H1 (cell line): ENCODE data around the gene CPED1. TPM values are rescaled to one million over a fixed set of nuclear protein-coding genes. Genes with fewer than 3 reads are reported as not detected.

Experiments
- CTCF ChIA-PET: fragments of 300-600 bp; sonication (Branson Sonifier 250); formaldehyde crosslinking; loops from one replicate; lab custom pipeline; 2021; ENCODE audit not compliant: partially characterized antibody; lab: Charles Lee
- POLR2A ChIA-PET: fragments of 300-600 bp; sonication (Branson Sonifier 250); formaldehyde crosslinking; loops from one replicate; lab custom pipeline; 2021; ENCODE audit warnings: inconsistent platforms; ENCODE audit not compliant: partially characterized antibody; lab: Charles Lee
- DNase-seq, 2 experiments: peaks; one replicate each; pipeline versions ENCODE4 v3.0.0 to v3.0.0-alpha.2; 2010 to 2022; ENCODE audit warnings: low spot score in 2 of 2, low read depth in 1 of 2, mixed read lengths in 1 of 2
- FAIRE-seq: peaks from 2 replicates; lab custom pipeline; 2011; peaks lifted over from hg19 to GRCh38; lab: Jason Lieb, UNC
- H2AFZ ChIP-seq: 2 replicates; pipeline ENCODE4 v1.8.1; 2012; ENCODE audit warnings: low read length, inconsistent platforms
- H2AK5ac ChIP-seq: 2 replicates; pipeline ENCODE4 v1.6.1; 2013; ENCODE audit warnings: low read depth, low read length
- H2BK120ac ChIP-seq: replicated peaks from 2 replicates; pipeline ENCODE3; 2013; ENCODE audit warnings: low read depth, low read length, inconsistent platforms
- H2BK12ac ChIP-seq: 2 replicates; pipeline ENCODE4 v1.6.1; 2013; ENCODE audit warnings: low read depth, low read length
- H2BK15ac ChIP-seq: 2 replicates; pipeline ENCODE4 v1.6.1; 2013; ENCODE audit warnings: low read length
- H2BK20ac ChIP-seq: 2 replicates; pipeline ENCODE4 v1.6.1; 2013; ENCODE audit warnings: low read length
- H2BK5ac ChIP-seq: 2 replicates; pipeline ENCODE4 v1.6.1; 2013; ENCODE audit warnings: low read depth, low read length
- H3K14ac ChIP-seq: 2 replicates; pipeline ENCODE4 v1.6.1; 2013; ENCODE audit warnings: inconsistent platforms; ENCODE audit not compliant: insufficient read length
- H3K18ac ChIP-seq: 2 replicates; pipeline ENCODE4 v1.6.1; 2013; ENCODE audit warnings: low read length; ENCODE audit errors: extremely low read depth
- H3K23ac ChIP-seq: 2 replicates; pipeline ENCODE4 v1.6.1; 2013; ENCODE audit warnings: inconsistent platforms; ENCODE audit not compliant: insufficient read length
- H3K23me2 ChIP-seq: 2 replicates; pipeline ENCODE4 v1.6.1; 2013; ENCODE audit warnings: low read depth, low read length
- H3K27ac ChIP-seq: 2 replicates; pipeline ENCODE4 v1.6.1; 2011; ENCODE audit warnings: low read depth, low read length, inconsistent platforms
- H3K27me3 ChIP-seq, 4 experiments: replicated peaks in 1 of 4; 1 replicate in 1 of 4; 2 replicates in 3 of 4; pipeline versions ENCODE4 v1.6.1 to v1.8.1; 2011 to 2013; ENCODE audit warnings: low read length in 3 of 4, mild to moderate bottlenecking in 3 of 4, inconsistent platforms in 2 of 4, mixed read lengths in 2 of 4, moderate library complexity in 1 of 4; ENCODE audit not compliant: control insufficient read depth in 3 of 4, insufficient read depth in 3 of 4; ENCODE audit errors: extremely low read depth in 1 of 4
- H3K36me3 ChIP-seq, 4 experiments: 2 replicates each; pipeline versions ENCODE4 v1.6.1 to v1.8.1; 2011 to 2013; ENCODE audit warnings: mild to moderate bottlenecking in 4 of 4, low read length in 3 of 4, moderate library complexity in 2 of 4, control low read depth in 1 of 4, inconsistent platforms in 1 of 4; ENCODE audit not compliant: insufficient read depth in 4 of 4, control insufficient read depth in 2 of 4
- H3K4ac ChIP-seq: replicated peaks from 2 replicates; pipeline ENCODE3; 2013; ENCODE audit warnings: low read length, low read depth, mixed read lengths, inconsistent platforms; ENCODE audit not compliant: insufficient read length
- H3K4me1 ChIP-seq, 4 experiments: replicated peaks in 1 of 4; 1 replicate in 1 of 4; 2 replicates in 3 of 4; pipeline versions ENCODE4 v1.6.1 to v1.8.1; 2011 to 2013; ENCODE audit warnings: low read length in 3 of 4, inconsistent platforms in 2 of 4, mixed read lengths in 1 of 4; ENCODE audit not compliant: insufficient read depth in 4 of 4, control insufficient read depth in 3 of 4
- H3K4me2 ChIP-seq, 2 experiments: 2 replicates each; pipeline versions ENCODE4 v1.6.1 to v1.8.1; 2011 to 2013; ENCODE audit warnings: low read depth in 2 of 2, low read length in 2 of 2, control low read depth in 1 of 2, inconsistent platforms in 1 of 2, mild to moderate bottlenecking in 1 of 2; ENCODE audit not compliant: insufficient read depth in 1 of 2
- H3K4me3 ChIP-seq, 4 experiments: fragments of 200-600, 300-600 bp in 1 of 4; sonication (generic), shearing (Covaris generic), sonication (Bioruptor Twin) in 1 of 4; 2 replicates each; pipeline versions ENCODE4 v1.5.1 to v1.8.1; 2011 to 2016; ENCODE audit warnings: low read length in 4 of 4, low read depth in 3 of 4, control low read depth in 2 of 4, inconsistent platforms in 2 of 4, mild to moderate bottlenecking in 2 of 4, mixed read lengths in 1 of 4, moderate library complexity in 1 of 4; ENCODE audit not compliant: insufficient read depth in 2 of 4; ENCODE audit errors: extremely low read depth in 1 of 4
- H3K56ac ChIP-seq: replicated peaks from 2 replicates; pipeline ENCODE3; 2013; ENCODE audit warnings: low read depth, mild to moderate bottlenecking, mixed read lengths, low read length, inconsistent platforms; ENCODE audit not compliant: insufficient read length
- H3K79me1 ChIP-seq: 2 replicates; pipeline ENCODE4 v1.6.1; 2013; ENCODE audit warnings: low read depth, low read length, control low read depth
- H3K79me2 ChIP-seq, 2 experiments: 2 replicates each; pipeline versions ENCODE4 v1.6.1 to v1.8.1; 2012 to 2013; ENCODE audit warnings: low read length in 2 of 2, mild to moderate bottlenecking in 2 of 2, inconsistent platforms in 1 of 2; ENCODE audit not compliant: insufficient read depth in 2 of 2, control insufficient read depth in 1 of 2
- H3K9ac ChIP-seq, 4 experiments: replicated peaks in 1 of 4; 1 replicate in 1 of 4; 2 replicates in 3 of 4; pipeline versions ENCODE4 v1.6.1 to v1.8.1; 2011 to 2013; ENCODE audit warnings: low read depth in 3 of 4, low read length in 3 of 4, control low read depth in 2 of 4, mild to moderate bottlenecking in 2 of 4, moderate library complexity in 2 of 4, inconsistent platforms in 1 of 4; ENCODE audit errors: extremely low read depth in 1 of 4
- H3K9me3 ChIP-seq, 2 experiments: 2 replicates each; pipeline versions ENCODE4 v1.6.1 to v1.8.1; 2012 to 2013; ENCODE audit warnings: mild to moderate bottlenecking in 2 of 2, moderate library complexity in 2 of 2, control low read depth in 1 of 2, inconsistent platforms in 1 of 2, low read depth in 1 of 2, low read length in 1 of 2, mixed read lengths in 1 of 2; ENCODE audit not compliant: insufficient read depth in 2 of 2
- H4K20me1 ChIP-seq, 2 experiments: replicated peaks in 1 of 2; 2 replicates each; pipeline versions ENCODE3 to v1.8.1; 2011 to 2013; ENCODE audit warnings: inconsistent platforms in 2 of 2, low read length in 2 of 2, mild to moderate bottlenecking in 1 of 2; ENCODE audit not compliant: insufficient read depth in 2 of 2, control insufficient read depth in 1 of 2
- H4K5ac ChIP-seq: 2 replicates; pipeline ENCODE4 v1.6.1; 2013; ENCODE audit warnings: low read length, low read depth, mixed read lengths, inconsistent platforms; ENCODE audit not compliant: insufficient read length
- H4K8ac ChIP-seq: 2 replicates; pipeline ENCODE4 v1.8.0; 2013; ENCODE audit warnings: mild to moderate bottlenecking, moderate library complexity, low read length, inconsistent platforms; ENCODE audit not compliant: insufficient read depth; ENCODE audit errors: extremely low read depth
- H4K91ac ChIP-seq: replicated peaks from 2 replicates; pipeline ENCODE3; 2013; ENCODE audit warnings: low read length, mixed read lengths, inconsistent platforms; ENCODE audit not compliant: insufficient read length
- ASH2L ChIP-seq: fragments of 200-600, 300-600 bp; sonication (generic); IDR thresholded peaks from one replicate; pipeline ENCODE4 v1.7.1; 2017; ENCODE audit warnings: low read length
- ATF2 ChIP-seq: IDR thresholded peaks from 2 replicates; pipeline ENCODE4 v1.6.1; 2012; ENCODE audit warnings: low read length, inconsistent platforms
- ATF3 ChIP-seq: IDR thresholded peaks from 2 replicates; pipeline ENCODE4 v1.6.1; 2011; ENCODE audit warnings: low read depth, mild to moderate bottlenecking, low read length; ENCODE audit not compliant: insufficient read depth
- CTBP2 ChIP-seq: IDR thresholded peaks from 2 replicates; pipeline ENCODE4 v1.7.0; 2011; ENCODE audit warnings: borderline replicate concordance, mild to moderate bottlenecking, moderate library complexity, mixed read lengths, low read length; ENCODE audit not compliant: insufficient read depth, insufficient read length
- GTF2F1 ChIP-seq: IDR thresholded peaks from 2 replicates; pipeline ENCODE4 v1.6.1; 2012; ENCODE audit warnings: low read depth, low read length, improper control_type of control experiment, borderline replicate concordance
- PHF8 ChIP-seq: fragments of 200-600 bp; sonication (generic); conservative IDR thresholded peaks from 2 replicates; pipeline ENCODE4 v1.7.1; 2012; ENCODE audit warnings: low read depth, mild to moderate bottlenecking, inconsistent platforms, low read length, moderate library complexity
- SAP30 ChIP-seq: fragments of 300-600 bp; sonication (generic); IDR thresholded peaks from 2 replicates; pipeline ENCODE4 v1.7.1; 2012; ENCODE audit warnings: low read length, moderate library complexity, mild to moderate bottlenecking, inconsistent platforms; ENCODE audit not compliant: insufficient read depth, insufficient replicate concordance
- WGBS, 2 experiments: shearing (Covaris generic) in 1 of 2; methylation state at CpG; one replicate each; pipeline versions ENCODE4 v1.1.6 to v1.1.7; 2013 to 2015; ENCODE audit warnings: low lambda C conversion rate in 2 of 2, mixed read lengths in 2 of 2, inconsistent platforms in 1 of 2, low coverage in 1 of 2, missing lambda C conversion rate in 1 of 2; ENCODE audit not compliant: insufficient replicate concordance in 2 of 2, insufficient coverage in 1 of 2, insufficient read length in 1 of 2; ENCODE audit errors: extremely low coverage in 1 of 2, missing lambda C conversion rate in 1 of 2; 5-methylcytosine and 5-hydroxymethylcytosine counted together
- polyA plus RNA-seq, 7 experiments: library from polyadenylated mRNA; depleted of rRNA in 3 of 7; stranded (reverse) in 5 of 7; unstranded in 2 of 7; fragments of >200 nt in 5 of 7; fragments of 200-250 nt in 2 of 7; gene quantifications; 1 replicate in 5 of 7; 2 replicates in 1 of 7; 4 replicates in 1 of 7; pipeline versions ENCODE4 v1.2.1 to v1.2.3, GENCODE V29; 2011 to 2013; ENCODE audit warnings: missing spikeins in 2 of 7, mixed read lengths in 2 of 7
- total RNA-seq: library from RNA; stranded (reverse); fragmentation: NEBNext Ultra II Directional; extraction: Animal tissue kit (Norgen Biotek cat#: 25700); gene quantifications from 2 replicates; pipeline ENCODE4 v1.2.1, GENCODE V29; 2021

Gene CPED1
- total and polyA plus RNA-seq, 2 of the 8 experiments (the other 6 are each of a cell fraction or from before 2014, with no cell fraction given) = 0.08 to 0.39 TPM

GRCh38 chr7:120989257-120990220, 1.0 kb downstream of the CPED1 start:
- Histone ChIP-seq H3K79me2 (no peaks in the 10 kb centered on the region), H4K5ac (no peak overlapping the region), H2BK120ac (no peak overlapping the region), H3K14ac (no peak overlapping the region), H3K4me3 (peak overlapping the region in 1 of 4 experiments; percentile 58; a peak in 2 of 8 replicates), H2AFZ (peak overlapping the region; percentile 94; the same call in 1 of the 2 replicates), H2BK12ac (no peak overlapping the region), H3K9ac (no peak overlapping the region), H4K8ac (no peak overlapping the region), H3K27me3 (peaks cover 1 to 20% (median 12%) of the 10 kb centered on the region in 4 experiments; a peak in 6 of 7 replicates), H3K18ac (no peak overlapping the region), H3K27ac (no peak overlapping the region), H3K9me3 (no peaks in the 10 kb centered on the region), H3K56ac (no peak overlapping the region), H2BK5ac (no peak overlapping the region), H3K23ac (no peak overlapping the region), H4K91ac (no peak overlapping the region), H4K20me1 (no peaks in the 10 kb centered on the region), H2BK20ac (no peak overlapping the region), H2AK5ac (no peak overlapping the region), H2BK15ac (0 out of 2 replicates have a peak overlapping the region, but pooled peaks have one; percentile 21), H3K4ac (no peak overlapping the region), H3K23me2 (0 out of 2 replicates have a peak, but pooled peaks cover 2% of the 10 kb centered on the region), H3K4me2 (peak overlapping the region in 1 of 2 experiments; percentile 76; a peak in 1 of 4 replicates), H3K36me3 (no peaks in the 10 kb centered on the region), H3K79me1 (no peaks in the 10 kb centered on the region), H3K4me1 (peaks cover 0 to 4% (median 3%) of the 10 kb centered on the region in 4 experiments; a peak in 4 of 7 replicates)
- no peak for FAIRE-seq
- WGBS, 2 experiments = 86% methylated on average over 15 of the region's 15 CpGs; no CpG with 5 or more reads in 1 of the 2 experiments
- DNase-seq = no peak
- ChIA-PET CTCF (interaction anchor here (1.0 to 8.4 kb wide), 9 partner anchors 8 to 120 kb away, joined by 3 to 139 read pairs (median 18); no protein-coding TSS in a partner anchor), POLR2A (interaction anchor here (0.9 kb wide), 1 partner anchor 118 kb away, joined by 5 read pairs; no protein-coding TSS in a partner anchor)
- TF ChIP-seq PHF8 (no peak), GTF2F1 (no peak), CTBP2 (no peak), ASH2L (no peak), ATF2 (no peak), SAP30 (no peak), ATF3 (no peak)
